22Rv1 (cell line): ENCODE measurements around the gene RNF213.

Experiments
- ZFX ChIP-seq: fragments of 450-650 bp; IDR thresholded peaks from 2 replicates; pipeline ENCODE4 v1.6.1; 2017; ENCODE audit warnings: antibody characterized with exemption, borderline replicate concordance
- TF ChIP-seq, protein P1 (sequence below): fragments of 450-650 bp; IDR thresholded peaks from 2 replicates; pipeline ENCODE4 v1.5.1; 2017; ENCODE audit warnings: mild to moderate bottlenecking

DNA sequence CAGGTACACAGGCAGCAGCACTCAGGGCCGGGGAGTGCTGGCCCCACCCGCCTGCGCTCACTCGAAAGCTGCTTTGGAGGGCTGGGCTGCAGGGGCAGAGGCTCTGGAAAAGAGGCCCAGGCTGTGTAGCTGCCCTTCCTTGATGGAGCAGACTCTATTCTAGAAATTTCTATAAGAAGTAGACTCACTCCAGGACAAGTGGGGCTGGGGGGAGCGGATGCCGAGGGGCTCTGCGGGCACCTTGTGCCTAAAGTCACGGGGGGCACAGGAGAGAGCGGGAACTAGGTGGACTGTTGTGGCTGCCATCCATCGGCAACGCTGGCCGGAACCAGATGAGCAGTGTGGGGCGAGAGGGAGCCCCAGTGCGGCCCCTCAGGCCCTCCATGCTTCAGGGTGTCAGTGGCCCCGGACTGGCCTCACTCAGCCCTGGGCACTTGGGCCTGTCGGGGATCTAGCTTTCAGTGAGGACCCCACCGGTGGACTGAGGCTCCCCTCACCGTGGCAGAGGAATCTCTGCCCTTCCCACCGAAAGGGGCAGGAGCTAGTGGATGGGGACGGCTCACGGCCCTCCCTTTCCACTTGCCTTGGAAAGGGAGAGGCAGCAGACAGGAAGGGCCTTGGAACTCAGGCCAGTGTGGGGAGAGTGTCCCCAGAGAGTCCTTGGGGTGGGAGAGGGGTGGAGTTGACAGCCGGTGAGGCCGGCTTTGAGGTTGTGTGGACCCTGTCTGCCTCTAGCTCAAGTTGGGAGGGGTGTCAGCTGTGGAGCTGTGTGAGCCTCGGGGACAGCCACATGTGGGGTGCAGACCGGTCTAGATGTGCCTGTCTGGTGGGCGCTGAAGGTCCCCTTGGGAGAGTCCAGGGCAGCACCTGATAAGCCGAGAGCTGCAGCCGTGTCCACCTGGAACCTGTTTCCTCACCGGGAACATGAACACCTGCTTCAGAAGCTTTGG is 170.9 kb downstream of the RNF213 start:
- TF ChIP-seq, protein P1, sequence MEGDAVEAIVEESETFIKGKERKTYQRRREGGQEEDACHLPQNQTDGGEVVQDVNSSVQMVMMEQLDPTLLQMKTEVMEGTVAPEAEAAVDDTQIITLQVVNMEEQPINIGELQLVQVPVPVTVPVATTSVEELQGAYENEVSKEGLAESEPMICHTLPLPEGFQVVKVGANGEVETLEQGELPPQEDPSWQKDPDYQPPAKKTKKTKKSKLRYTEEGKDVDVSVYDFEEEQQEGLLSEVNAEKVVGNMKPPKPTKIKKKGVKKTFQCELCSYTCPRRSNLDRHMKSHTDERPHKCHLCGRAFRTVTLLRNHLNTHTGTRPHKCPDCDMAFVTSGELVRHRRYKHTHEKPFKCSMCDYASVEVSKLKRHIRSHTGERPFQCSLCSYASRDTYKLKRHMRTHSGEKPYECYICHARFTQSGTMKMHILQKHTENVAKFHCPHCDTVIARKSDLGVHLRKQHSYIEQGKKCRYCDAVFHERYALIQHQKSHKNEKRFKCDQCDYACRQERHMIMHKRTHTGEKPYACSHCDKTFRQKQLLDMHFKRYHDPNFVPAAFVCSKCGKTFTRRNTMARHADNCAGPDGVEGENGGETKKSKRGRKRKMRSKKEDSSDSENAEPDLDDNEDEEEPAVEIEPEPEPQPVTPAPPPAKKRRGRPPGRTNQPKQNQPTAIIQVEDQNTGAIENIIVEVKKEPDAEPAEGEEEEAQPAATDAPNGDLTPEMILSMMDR: no peak
- no peak for TF ChIP-seq ZFX
